Astrocyte of the hippocampus (primary cell): ENCODE measurements around the gene TRMT112.
"Not testable (repeated sequence)": the region's sequence is repeated elsewhere in the genome, so short reads cannot be mapped to it uniquely, and the experiment has no call there.

Source experiments
- DNase-seq: peaks from one replicate; pipeline ENCODE4 v3.0.0; 2011; ENCODE audit warnings: low read depth, low spot score

The TRMT112 gene

GRCh38 chr11:64312947-64313346, 4.4 kb downstream of the TRMT112 start:
- no peak for DNase-seq

- DNase-seq, result not testable (repeated sequence)
These were observed 9.6 kb downstream of the TRMT112 start for GRCh38 chr11:64307795-64308194.

GRCh38 chr11:64306876-64307622, 10.3 kb downstream of the TRMT112 start:
- no peak for DNase-seq

GRCh38 chr11:64306563-64306875, 10.8 kb downstream of the TRMT112 start:
- DNase-seq, result no peak

GRCh38 chr11:64305691-64306562, 11.4 kb downstream of the TRMT112 start:
- DNase-seq, result peak; percentile 60

- DNase-seq, result peak; percentile 99
These were observed 12.2 kb downstream of the TRMT112 start, which contains the start of gene ESRRA for GRCh38 chr11:64305075-64305690. Gene ESRRA, plus strand, starts transcription at chr11:64305524. Its CDS starts 1,656 bp downstream, at chr11:64307180.

GRCh38 chr11:64304316-64305072, 12.9 kb downstream of the TRMT112 start:
- DNase-seq, result peak; percentile 94

- no peak for DNase-seq
These were observed 13.4 kb downstream of the TRMT112 start for GRCh38 chr11:64304032-64304315.

- no peak for DNase-seq
These were observed 14.0 kb downstream of the TRMT112 start for GRCh38 chr11:64303109-64304031.

- no peak for DNase-seq
These were observed 17.3 kb downstream of the TRMT112 start, which contains the start of gene CATSPERZ for GRCh38 chr11:64299847-64300648. Gene CATSPERZ, plus strand, starts transcription at chr11:64300358. Its CDS starts 53 bp downstream, at chr11:64300411.

GRCh38 chr11:64298966-64299846, 18.2 kb downstream of the TRMT112 start:
- peak; percentile 63 for DNase-seq

GRCh38 chr11:64297699-64298358, 19.5 kb downstream of the TRMT112 start:
- DNase-seq, result no peak

GRCh38 chr11:64296830-64297698, 20.3 kb downstream of the TRMT112 start:
- no peak for DNase-seq

GRCh38 chr11:64296236-64296635, 21.1 kb downstream of the TRMT112 start:
- no peak for DNase-seq

- no peak for DNase-seq
These were observed 21.6 kb downstream of the TRMT112 start for GRCh38 chr11:64295760-64296159.

GRCh38 chr11:64294774-64295173, 22.6 kb downstream of the TRMT112 start:
- DNase-seq, result peak; percentile 62
